PC-9 (cell line): ENCODE data around the gene PLEKHM1.

Experiments used
- EZH2 ChIP-seq: fragments of 200-600 bp; sonication (generic); IDR thresholded peaks from 2 replicates; pipeline ENCODE4 v1.8.0; 2017; ENCODE audit warnings: antibody characterized with exemption, low read depth
- TF ChIP-seq, protein P1 (sequence below): fragments of 200-600 bp; sonication (generic); conservative IDR thresholded peaks from 2 replicates; pipeline ENCODE4 v1.6.1; 2017; ENCODE audit warnings: mixed run types, antibody characterized with exemption, mild to moderate bottlenecking, moderate library complexity

DNA sequence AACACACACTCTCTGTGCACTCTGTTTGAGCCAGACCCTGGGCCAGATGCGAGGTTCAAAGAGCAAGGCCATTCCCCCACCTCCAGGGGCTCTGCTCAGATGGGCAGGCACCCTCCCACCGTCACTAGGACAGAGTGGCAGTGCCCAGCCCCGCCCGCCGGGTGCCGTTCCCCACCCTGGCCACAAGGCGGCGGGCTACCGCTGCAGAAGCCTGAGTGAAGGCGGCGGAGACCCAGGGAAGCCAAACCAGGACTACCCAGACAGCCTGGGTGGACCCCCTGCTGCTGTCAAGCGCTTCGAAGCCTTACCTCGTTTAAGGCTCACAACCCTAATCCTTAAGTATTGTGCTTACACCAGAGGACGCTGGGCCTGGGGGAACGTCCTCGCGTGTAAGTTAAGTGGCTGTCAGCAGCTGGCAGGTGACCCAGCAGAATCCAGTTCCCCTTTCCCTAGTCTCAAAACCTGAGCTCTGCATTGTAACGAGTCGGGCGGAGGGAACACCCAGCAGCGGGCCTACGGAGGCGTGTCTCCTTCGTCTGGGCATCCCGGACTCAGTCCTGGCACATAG, 62.4 kb downstream of the PLEKHM1 start:
- TF ChIP-seq, protein P1, sequence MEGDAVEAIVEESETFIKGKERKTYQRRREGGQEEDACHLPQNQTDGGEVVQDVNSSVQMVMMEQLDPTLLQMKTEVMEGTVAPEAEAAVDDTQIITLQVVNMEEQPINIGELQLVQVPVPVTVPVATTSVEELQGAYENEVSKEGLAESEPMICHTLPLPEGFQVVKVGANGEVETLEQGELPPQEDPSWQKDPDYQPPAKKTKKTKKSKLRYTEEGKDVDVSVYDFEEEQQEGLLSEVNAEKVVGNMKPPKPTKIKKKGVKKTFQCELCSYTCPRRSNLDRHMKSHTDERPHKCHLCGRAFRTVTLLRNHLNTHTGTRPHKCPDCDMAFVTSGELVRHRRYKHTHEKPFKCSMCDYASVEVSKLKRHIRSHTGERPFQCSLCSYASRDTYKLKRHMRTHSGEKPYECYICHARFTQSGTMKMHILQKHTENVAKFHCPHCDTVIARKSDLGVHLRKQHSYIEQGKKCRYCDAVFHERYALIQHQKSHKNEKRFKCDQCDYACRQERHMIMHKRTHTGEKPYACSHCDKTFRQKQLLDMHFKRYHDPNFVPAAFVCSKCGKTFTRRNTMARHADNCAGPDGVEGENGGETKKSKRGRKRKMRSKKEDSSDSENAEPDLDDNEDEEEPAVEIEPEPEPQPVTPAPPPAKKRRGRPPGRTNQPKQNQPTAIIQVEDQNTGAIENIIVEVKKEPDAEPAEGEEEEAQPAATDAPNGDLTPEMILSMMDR = peak; percentile 99
- no peak for TF ChIP-seq EZH2
